ENCODE data around the gene SDHAF3.

The SDHAF3 gene

DNA sequence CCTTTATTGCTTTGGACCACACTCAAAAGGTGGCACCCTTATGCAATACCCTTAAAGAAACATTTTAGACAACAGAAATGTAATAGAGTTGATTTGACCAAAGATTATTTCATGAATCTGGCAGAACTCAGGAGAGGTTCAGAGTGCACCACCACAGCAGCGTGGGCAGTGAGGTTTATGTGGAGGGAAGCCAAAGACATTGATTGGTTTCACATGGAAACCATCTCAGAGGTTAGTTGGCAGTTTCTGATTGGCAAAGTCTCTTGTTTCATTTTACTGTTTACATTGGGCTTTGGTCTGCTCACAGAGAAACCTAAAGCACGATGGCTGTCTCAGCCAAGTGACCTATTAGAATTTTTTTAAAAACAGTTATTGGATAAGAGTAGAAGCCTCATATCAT, 101.3 kb downstream of the SDHAF3 start:
- DNase-seq (ENCODE audit: low read depth), result no peak

DNA sequence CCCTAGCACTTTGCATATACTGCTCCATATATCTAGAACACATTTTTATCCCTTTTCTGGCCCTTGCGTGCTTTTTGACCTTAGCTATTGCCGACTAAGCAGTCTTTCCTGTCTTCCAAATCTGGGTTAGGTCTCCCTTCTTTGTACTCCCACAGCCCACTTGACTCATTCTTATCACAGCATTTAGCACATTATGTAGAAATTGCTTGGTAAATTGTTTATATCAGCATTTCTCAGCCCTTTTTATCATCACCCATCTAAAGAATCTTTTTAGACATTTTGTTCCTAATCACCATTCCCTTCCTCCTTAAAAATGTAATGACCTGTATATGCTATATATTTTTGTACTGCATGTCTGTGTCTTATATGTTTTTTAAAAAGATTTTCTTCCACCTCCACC, 101.7 kb downstream of the SDHAF3 start:
- no peak for DNase-seq (ENCODE audit: low read depth)

DNA sequence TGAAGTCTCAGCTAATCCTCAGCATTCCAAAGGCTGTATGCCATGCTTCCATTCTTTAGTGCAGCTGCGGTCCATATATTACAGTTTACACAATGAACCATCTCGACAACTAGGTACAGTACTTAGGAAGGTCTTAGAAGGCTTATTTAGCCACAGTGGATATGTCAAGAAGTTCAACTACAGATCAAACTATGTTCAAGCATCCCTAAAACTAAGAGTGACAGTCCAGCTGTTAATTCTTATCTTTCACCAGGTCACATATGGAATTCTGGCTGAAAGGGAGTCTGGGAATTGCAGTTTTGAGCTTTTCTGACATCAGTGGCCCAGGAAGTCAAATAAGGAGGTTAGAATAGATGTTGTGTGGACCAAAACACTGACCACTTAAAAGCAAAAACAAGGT, 106.8 kb downstream of the SDHAF3 start:
- no peak for DNase-seq (ENCODE audit: low read depth)

DNA sequence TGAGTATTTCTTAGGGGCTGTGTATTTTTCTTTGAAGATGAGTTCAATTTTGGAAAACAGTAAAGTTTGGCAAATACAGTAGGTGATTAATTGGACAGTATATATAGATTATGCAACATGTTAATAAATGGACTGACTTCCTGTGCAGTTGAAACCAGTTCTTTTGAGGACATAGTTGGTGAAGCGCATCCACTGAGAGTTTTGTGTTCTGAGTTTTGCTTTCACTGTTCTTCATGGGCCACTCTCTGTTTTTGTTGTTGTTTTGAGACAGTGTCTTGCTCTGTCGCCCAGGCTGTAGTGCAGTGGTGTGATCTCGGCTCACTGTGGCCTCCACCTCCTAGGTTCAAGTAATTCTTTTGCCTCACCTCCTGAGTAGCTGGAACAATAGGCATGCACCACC, 109.0 kb downstream of the SDHAF3 start:
- no peak for DNase-seq (ENCODE audit: low read depth)
